ENCODE measurements around the gene PCAT6. TPM values are rescaled to one million over a fixed set of nuclear protein-coding genes. Genes with fewer than 3 reads are reported as not detected.

Gene PCAT6
- total RNA-seq, 2 donors from 2014 or later, result not detected

DNA sequence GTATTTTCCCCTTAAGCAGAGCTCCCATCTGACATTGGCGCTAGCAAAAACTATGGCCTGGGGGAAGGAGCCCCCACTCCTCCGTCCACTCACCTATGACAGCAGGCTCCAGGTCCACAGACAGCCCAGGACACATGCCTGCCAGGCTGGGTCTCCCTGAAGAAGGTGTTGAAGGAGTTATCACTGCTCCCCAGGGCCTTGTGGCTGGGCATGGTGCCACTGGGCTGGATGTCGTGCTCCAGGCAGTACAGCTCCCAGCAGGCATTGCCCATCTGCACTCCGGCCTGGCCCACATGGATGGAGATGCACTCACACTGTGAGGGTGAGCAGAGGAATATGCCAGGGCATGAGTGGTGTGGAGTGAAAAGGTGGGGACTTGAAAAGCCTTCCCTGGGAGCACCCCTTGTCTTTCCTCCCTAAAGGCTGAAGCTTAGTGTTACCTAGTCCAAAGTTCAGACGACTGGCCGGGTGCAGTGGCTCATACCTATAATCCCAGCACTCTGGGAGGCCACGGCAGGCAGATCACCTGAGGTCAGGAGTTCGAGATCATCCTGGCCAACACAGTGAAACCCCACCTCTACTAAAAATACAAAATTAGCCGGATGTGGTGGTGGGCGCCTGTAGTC lies 48.1 kb downstream of the PCAT6 start:
- WGBS, 2 donors, result 76 to 90% methylated on average over 7 to 10 of the region's 10 CpGs
- TF ChIP-seq, protein P1, sequence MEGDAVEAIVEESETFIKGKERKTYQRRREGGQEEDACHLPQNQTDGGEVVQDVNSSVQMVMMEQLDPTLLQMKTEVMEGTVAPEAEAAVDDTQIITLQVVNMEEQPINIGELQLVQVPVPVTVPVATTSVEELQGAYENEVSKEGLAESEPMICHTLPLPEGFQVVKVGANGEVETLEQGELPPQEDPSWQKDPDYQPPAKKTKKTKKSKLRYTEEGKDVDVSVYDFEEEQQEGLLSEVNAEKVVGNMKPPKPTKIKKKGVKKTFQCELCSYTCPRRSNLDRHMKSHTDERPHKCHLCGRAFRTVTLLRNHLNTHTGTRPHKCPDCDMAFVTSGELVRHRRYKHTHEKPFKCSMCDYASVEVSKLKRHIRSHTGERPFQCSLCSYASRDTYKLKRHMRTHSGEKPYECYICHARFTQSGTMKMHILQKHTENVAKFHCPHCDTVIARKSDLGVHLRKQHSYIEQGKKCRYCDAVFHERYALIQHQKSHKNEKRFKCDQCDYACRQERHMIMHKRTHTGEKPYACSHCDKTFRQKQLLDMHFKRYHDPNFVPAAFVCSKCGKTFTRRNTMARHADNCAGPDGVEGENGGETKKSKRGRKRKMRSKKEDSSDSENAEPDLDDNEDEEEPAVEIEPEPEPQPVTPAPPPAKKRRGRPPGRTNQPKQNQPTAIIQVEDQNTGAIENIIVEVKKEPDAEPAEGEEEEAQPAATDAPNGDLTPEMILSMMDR (IDR thresholded peaks at IDR 0.05), result no peak
- no peak for TF ChIP-seq POLR2A (IDR thresholded peaks at IDR 0.05)
- H3K36me3 ChIP-seq (replicated peaks in 1 of 2; ENCODE audit: insufficient read depth in 1 of 2, low read depth in 2 of 2), result no peaks in the 10 kb centered on the region
- H3K27me3 ChIP-seq, result no peaks in the 10 kb centered on the region
- peak in 1 of 4 donors; percentile 17 for DNase-seq
- H3K27ac ChIP-seq, result peak overlapping the region in 1 of 4 donors; percentile 44
- no peak for ATAC-seq
- H3K4me1 ChIP-seq, result peaks cover 15% of the 10 kb centered on the region
- no peaks in the 10 kb centered on the region for H3K9me3 ChIP-seq
- H3K4me3 ChIP-seq, result no peak overlapping the region
- intact Hi-C loops (cut with DNase I), result no loop called here

- TF ChIP-seq POLR2A (IDR thresholded peaks at IDR 0.05), result peak in 2 of 3 donors; percentile 13 to 22
- TF ChIP-seq, protein P1 (IDR thresholded peaks at IDR 0.05), result no peak
- Histone ChIP-seq H3K4me1 (peaks cover 15% of the 10 kb centered on the region), H3K27ac (peak overlapping the region in 3 of 4 donors; percentile 39 to 47 (median 43)), H3K4me3 (peak overlapping the region; percentile 43 to 46), H3K27me3 (no peaks in the 10 kb centered on the region), H3K9me3 (no peaks in the 10 kb centered on the region), H3K36me3 (replicated peaks in 1 of 2; ENCODE audit: insufficient read depth in 1 of 2, low read depth in 2 of 2) (no peaks in the 10 kb centered on the region)
- WGBS, 2 donors, result 0% methylated on average over 44 of the region's 50 CpGs; no CpG with 5 or more reads in 1 of the 2 donors
- intact Hi-C loops (cut with DNase I), result no loop called here
- DNase-seq (peak; percentile 54 to 84 (median 72)), ATAC-seq (peak; percentile 72)
Measured at GRCh38 chr1:202860744-202861419, 50.1 kb downstream of the PCAT6 start.

Small RNAs within 50 kb of the gene (small RNA-seq; reads per million reads assigned to genes)
- gene AC098934.3, result not detected

Other genes starting within 250 kb of the PCAT6 start
- not detected for gene SYT2, start 100.5 kb upstream of the PCAT6 start, total RNA-seq
- gene KDM5B, start 2.5 kb upstream of the PCAT6 start, total RNA-seq, result 10 to 100 TPM; 28.7 to 36.8 TPM
- gene RABIF, start 78.2 kb downstream of the PCAT6 start, total RNA-seq, result 1 to 10 TPM; 2.6 to 4.0 TPM
- gene KLHL12, start 116.3 kb downstream of the PCAT6 start, total RNA-seq, result 10 to 100 TPM; 15.3 to 21.8 TPM
- gene ADIPOR1, start 147.4 kb downstream of the PCAT6 start, total RNA-seq, result 10 to 100 TPM; 38.6 to 52.4 TPM
- 10 to 100 TPM; 23.4 to 32.4 TPM for gene CYB5R1, start 156.3 kb downstream of the PCAT6 start, total RNA-seq
- 10 to 100 TPM; 47.7 to 86.7 TPM for gene TMEM183A, start 196.4 kb downstream of the PCAT6 start, total RNA-seq
- gene PPFIA4, start 215.5 kb downstream of the PCAT6 start, total RNA-seq, result not detected

Measured in body of pancreas (tissue), 4 donors.